Mesendoderm (in vitro differentiated cells): Measurements from ENCODE around the gene PARD3B.
"Not testable (repeated sequence)": the region's sequence is repeated elsewhere in the genome, so short reads cannot be mapped to it uniquely, and the experiment has no call there.

Source experiments
- DNase-seq: peaks from one replicate; pipeline ENCODE4 v3.0.0; 2013
- H2AK5ac ChIP-seq: 2 replicates; pipeline ENCODE4 v1.6.1; 2013; ENCODE audit warnings: low read length, inconsistent platforms
- H2BK120ac ChIP-seq: 2 replicates; pipeline ENCODE4 v1.6.1; 2013; ENCODE audit warnings: low read depth, mild to moderate bottlenecking, low read length, moderate library complexity, mixed read lengths
- H2BK15ac ChIP-seq: replicated peaks from 2 replicates; pipeline ENCODE4 v1.6.1; 2013; ENCODE audit warnings: low read depth, mild to moderate bottlenecking, moderate library complexity
- H2BK5ac ChIP-seq: 2 replicates; pipeline ENCODE4 v1.6.1; 2013; ENCODE audit warnings: low read length, inconsistent platforms
- H3K18ac ChIP-seq: 2 replicates; pipeline ENCODE4 v1.6.1; 2013; ENCODE audit warnings: mild to moderate bottlenecking, low read length, mixed read lengths
- H3K23ac ChIP-seq: one replicate; pipeline ENCODE4 v1.6.1; 2013; ENCODE audit warnings: low read length
- H3K27ac ChIP-seq: 2 replicates; pipeline ENCODE4 v1.5.1; 2013; ENCODE audit warnings: low read depth, mild to moderate bottlenecking, inconsistent platforms, low read length, moderate library complexity
- H3K27me3 ChIP-seq: 2 replicates; pipeline ENCODE4 v1.6.1; 2013; ENCODE audit warnings: low read length, control low read depth, mild to moderate bottlenecking, inconsistent platforms; ENCODE audit not compliant: insufficient read depth, poor library complexity
- H3K36me3 ChIP-seq: 2 replicates; pipeline ENCODE4 v1.6.1; 2013; ENCODE audit warnings: low read length, inconsistent platforms; ENCODE audit not compliant: control insufficient read depth, insufficient read depth
- H3K4ac ChIP-seq: one replicate; pipeline ENCODE4 v1.6.1; 2013; ENCODE audit warnings: low read depth, mild to moderate bottlenecking, low read length, moderate library complexity
- H3K4me1 ChIP-seq: 2 replicates; pipeline ENCODE4 v1.6.1; 2013; ENCODE audit warnings: low read depth, low read length, inconsistent platforms; ENCODE audit not compliant: control insufficient read depth
- H3K4me2 ChIP-seq: 2 replicates; pipeline ENCODE4 v1.6.1; 2013; ENCODE audit warnings: low read length
- H3K4me3 ChIP-seq: 2 replicates; pipeline ENCODE4 v1.5.1; 2013; ENCODE audit warnings: mild to moderate bottlenecking, low read length
- H3K56ac ChIP-seq: one replicate; pipeline ENCODE4 v1.6.1; 2013; ENCODE audit warnings: low read length
- H3K79me1 ChIP-seq: 2 replicates; pipeline ENCODE4 v1.6.1; 2013; ENCODE audit warnings: low read length, inconsistent platforms
- H3K79me2 ChIP-seq: 2 replicates; pipeline ENCODE4 v1.6.1; 2013; ENCODE audit warnings: mild to moderate bottlenecking, low read length; ENCODE audit not compliant: control insufficient read depth, insufficient read depth
- H3K9ac ChIP-seq: 2 replicates; pipeline ENCODE4 v1.6.1; 2013; ENCODE audit warnings: low read length, inconsistent platforms
- H4K5ac ChIP-seq: one replicate; pipeline ENCODE4 v1.6.1; 2013; ENCODE audit warnings: low read length
- H4K8ac ChIP-seq: one replicate; pipeline ENCODE4 v1.6.1; 2013; ENCODE audit warnings: low read depth, mild to moderate bottlenecking, control low read depth, low read length, moderate library complexity
- WGBS: extraction: QIAGEN DNeasy Blood & Tissue Kit; methylation state at CpG from one replicate; pipeline ENCODE4 v1.1.7; 2013; ENCODE audit warnings: low lambda C conversion rate, missing lambda C conversion rate; ENCODE audit not compliant: insufficient coverage; ENCODE audit errors: extremely low coverage; 5-methylcytosine and 5-hydroxymethylcytosine counted together

The PARD3B gene

DNA sequence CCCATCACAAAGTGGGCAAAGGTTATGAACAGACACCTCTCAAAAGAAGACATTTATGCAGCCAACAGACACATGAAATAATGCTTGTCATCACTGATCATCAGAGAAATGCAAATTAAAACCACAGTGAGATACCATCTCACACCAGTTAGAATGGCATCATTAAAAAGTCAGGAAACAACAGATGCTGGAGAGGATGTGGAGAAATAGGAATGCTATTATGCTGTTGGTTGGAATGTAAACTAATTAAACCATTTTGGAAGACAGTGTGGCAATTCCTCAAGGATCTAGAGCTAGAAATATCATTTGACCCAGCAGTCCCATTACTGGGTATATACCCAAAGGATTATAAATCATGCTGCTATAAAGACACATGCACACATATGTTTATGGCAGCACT, 14.1 kb downstream of the PARD3B start:
- H2BK15ac ChIP-seq, H3K27me3 ChIP-seq, H3K27ac ChIP-seq, H3K4me3 ChIP-seq, H4K5ac ChIP-seq, H3K23ac ChIP-seq, H3K4me1 ChIP-seq, H3K79me1 ChIP-seq, H2AK5ac ChIP-seq, H3K18ac ChIP-seq, H3K4me2 ChIP-seq, H3K9ac ChIP-seq, H3K36me3 ChIP-seq, H3K56ac ChIP-seq, H4K8ac ChIP-seq, H3K79me2 ChIP-seq, H3K4ac ChIP-seq, H2BK120ac ChIP-seq, H2BK5ac ChIP-seq, DNase-seq: not testable (repeated sequence)

DNA sequence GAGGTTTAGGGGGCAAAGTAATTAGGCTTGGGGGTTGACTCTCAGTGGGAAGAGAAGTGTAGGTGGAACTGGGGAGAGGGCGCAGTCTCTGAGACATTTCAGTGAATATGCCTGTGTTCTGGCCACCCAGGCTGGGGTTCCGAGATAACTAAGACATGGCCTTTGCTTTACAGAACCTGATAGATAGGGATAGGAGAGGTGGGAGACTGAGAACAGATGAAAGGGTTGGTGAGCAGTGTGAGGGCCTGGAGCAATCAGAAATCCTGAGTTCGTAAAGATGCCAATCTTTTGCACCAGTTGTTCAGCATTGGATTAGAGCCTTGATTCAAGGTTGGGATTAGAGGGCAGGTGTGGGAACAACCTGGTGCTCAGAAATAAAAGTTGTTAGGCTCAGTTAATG, 15.6 kb downstream of the PARD3B start:
- Histone ChIP-seq H3K4me3 (no peak overlapping the region), H3K79me1 (no peaks in the 10 kb centered on the region), H3K4ac (no peak overlapping the region), H3K27me3 (no peaks in the 10 kb centered on the region), H3K4me1 (no peaks in the 10 kb centered on the region), H2BK15ac (no peak overlapping the region), H3K56ac (no peak overlapping the region), H3K36me3 (no peaks in the 10 kb centered on the region), H3K4me2 (no peak overlapping the region), H4K8ac (no peak overlapping the region), H3K18ac (no peak overlapping the region), H3K79me2 (no peaks in the 10 kb centered on the region), H3K9ac (no peak overlapping the region), H4K5ac (no peak overlapping the region), H2BK5ac (no peak overlapping the region), H3K27ac (no peak overlapping the region), H2BK120ac (no peak overlapping the region), H2AK5ac (no peak overlapping the region), H3K23ac (no peak overlapping the region)
- WGBS, result no CpG with 5 or more reads among the region's 3 CpGs
- peak; percentile 50 for DNase-seq

DNA sequence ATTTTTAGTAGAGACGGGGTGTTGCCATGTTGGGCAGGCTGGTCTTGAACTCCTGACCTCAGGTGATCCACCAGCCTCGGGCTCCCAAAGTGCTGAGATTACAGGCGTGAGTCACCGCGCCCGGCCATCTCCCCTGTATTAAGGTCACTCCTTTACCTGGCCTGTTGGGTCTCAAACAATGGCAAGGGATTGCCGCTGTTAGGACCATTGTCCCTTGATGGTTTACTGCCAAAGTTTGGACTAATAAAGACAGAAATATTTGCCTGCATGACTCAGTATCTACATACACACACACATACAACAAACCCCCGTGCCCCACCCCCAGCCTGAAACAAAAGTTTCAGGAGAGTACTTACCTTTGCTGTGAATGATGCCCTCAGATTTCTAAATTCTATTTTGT, 16.5 kb downstream of the PARD3B start:
- H3K4me3 ChIP-seq, result no peak overlapping the region
- H3K4me1 ChIP-seq, result no peaks in the 10 kb centered on the region
- no peak overlapping the region for H2BK15ac ChIP-seq
- no peak overlapping the region for H3K18ac ChIP-seq
- no peaks in the 10 kb centered on the region for H3K79me1 ChIP-seq
- H3K4me2 ChIP-seq, result no peak overlapping the region
- no peak overlapping the region for H3K4ac ChIP-seq
- no peak overlapping the region for H2AK5ac ChIP-seq
- no peak overlapping the region for H2BK120ac ChIP-seq
- H3K27ac ChIP-seq, result no peak overlapping the region
- no CpG with 5 or more reads among the region's 8 CpGs for WGBS
- no peak overlapping the region for H3K56ac ChIP-seq
- no peak overlapping the region for H4K8ac ChIP-seq
- H2BK5ac ChIP-seq, result no peak overlapping the region
- H3K23ac ChIP-seq, result no peak overlapping the region
- H3K79me2 ChIP-seq, result no peaks in the 10 kb centered on the region
- no peaks in the 10 kb centered on the region for H3K27me3 ChIP-seq
- H3K36me3 ChIP-seq, result no peaks in the 10 kb centered on the region
- no peak overlapping the region for H3K9ac ChIP-seq
- no peak for DNase-seq
- H4K5ac ChIP-seq, result no peak overlapping the region

DNA sequence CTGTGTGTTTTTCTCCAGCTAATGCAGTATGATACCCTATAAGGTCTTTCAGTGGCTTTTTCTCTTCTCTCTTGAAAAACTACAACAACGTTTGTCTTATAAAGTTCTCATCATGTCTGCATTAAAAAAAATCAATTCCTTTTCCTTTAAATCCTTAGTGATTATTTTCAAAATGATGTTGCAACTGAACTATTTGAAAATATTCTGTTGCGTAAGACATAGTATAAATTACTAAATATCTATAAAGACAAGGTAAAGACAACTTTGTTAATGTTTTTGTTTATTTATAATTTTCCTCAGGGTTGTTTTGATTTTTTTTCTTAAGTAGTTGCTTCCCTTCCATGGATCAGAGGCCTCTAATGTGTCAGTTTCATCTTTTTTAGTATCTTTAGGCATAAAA, 21.2 kb downstream of the PARD3B start:
- H3K4me1 ChIP-seq, result no peaks in the 10 kb centered on the region
- H3K23ac ChIP-seq, result no peak overlapping the region
- H3K36me3 ChIP-seq, result no peaks in the 10 kb centered on the region
- no peak overlapping the region for H2BK5ac ChIP-seq
- H4K8ac ChIP-seq, result no peak overlapping the region
- no peak overlapping the region for H2BK15ac ChIP-seq
- H3K9ac ChIP-seq, result no peak overlapping the region
- no peaks in the 10 kb centered on the region for H3K27me3 ChIP-seq
- H4K5ac ChIP-seq, result no peak overlapping the region
- DNase-seq, result no peak
- no peak overlapping the region for H3K56ac ChIP-seq
- no peak overlapping the region for H3K4me2 ChIP-seq
- no peaks in the 10 kb centered on the region for H3K79me1 ChIP-seq
- no peaks in the 10 kb centered on the region for H3K79me2 ChIP-seq
- WGBS, result no CpG with 5 or more reads among the region's 2 CpGs
- H3K4me3 ChIP-seq, result no peak overlapping the region
- H3K4ac ChIP-seq, result no peak overlapping the region
- no peak overlapping the region for H2AK5ac ChIP-seq
- H3K27ac ChIP-seq, result no peak overlapping the region
- no peak overlapping the region for H3K18ac ChIP-seq
- H2BK120ac ChIP-seq, result no peak overlapping the region

DNA sequence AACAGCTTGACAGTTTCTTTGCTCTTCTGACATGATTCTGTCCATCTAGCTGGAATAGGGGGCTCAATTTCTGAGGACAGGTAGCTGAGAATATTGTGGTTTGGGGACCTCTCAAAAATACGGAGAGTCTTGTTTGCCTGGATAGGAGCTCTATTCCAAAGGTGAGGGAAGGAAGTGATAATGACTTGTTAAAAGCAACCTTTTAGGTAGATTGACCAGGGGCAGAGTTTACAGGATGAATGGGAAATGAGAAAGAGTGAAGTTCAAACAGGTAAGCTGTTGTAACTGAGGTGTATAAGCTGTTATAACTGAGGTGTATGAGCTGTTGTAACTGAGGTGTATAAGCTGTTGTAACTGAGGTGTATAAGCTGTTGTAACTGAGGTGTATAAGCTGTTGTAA, 25.1 kb downstream of the PARD3B start:
- Histone ChIP-seq H2BK5ac (no peak overlapping the region), H2BK15ac (no peak overlapping the region), H3K79me1 (no peaks in the 10 kb centered on the region), H2AK5ac (no peak overlapping the region), H3K36me3 (no peaks in the 10 kb centered on the region), H4K8ac (no peak overlapping the region), H2BK120ac (no peak overlapping the region), H3K56ac (no peak overlapping the region), H3K27me3 (no peaks in the 10 kb centered on the region), H3K4me3 (no peak overlapping the region), H3K79me2 (no peaks in the 10 kb centered on the region), H3K4me2 (no peak overlapping the region), H3K23ac (no peak overlapping the region), H3K9ac (no peak overlapping the region), H3K18ac (no peak overlapping the region), H4K5ac (no peak overlapping the region), H3K4me1 (no peaks in the 10 kb centered on the region), H3K4ac (no peak overlapping the region), H3K27ac (no peak overlapping the region)
- DNase-seq, result no peak
- no CpG with 5 or more reads among the region's 1 CpG for WGBS

DNA sequence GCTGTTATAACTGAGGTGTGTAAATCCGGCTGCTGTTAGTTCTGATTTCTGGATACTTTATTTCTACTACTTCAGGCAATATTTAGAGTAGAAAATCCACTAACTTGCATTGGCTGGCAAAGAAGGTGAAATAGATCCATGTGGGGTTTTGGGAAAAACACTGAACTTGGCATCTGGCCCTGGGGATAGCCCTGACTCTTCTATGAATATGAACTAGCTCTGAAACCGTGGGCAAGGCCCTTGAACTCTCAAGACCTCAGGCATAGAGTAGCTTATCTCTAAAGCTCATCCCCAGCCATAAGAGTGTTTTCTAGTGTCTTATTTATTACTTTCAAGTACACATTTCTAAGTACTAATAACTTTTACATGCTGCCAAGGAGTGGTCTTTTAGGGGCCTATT, 25.8 kb downstream of the PARD3B start:
- H2BK120ac ChIP-seq, result no peak overlapping the region
- H3K56ac ChIP-seq, result no peak overlapping the region
- H3K18ac ChIP-seq, result no peak overlapping the region
- no CpG with 5 or more reads among the region's 2 CpGs for whole genome bisulfite sequencing
- no peak overlapping the region for H3K4ac ChIP-seq
- no peaks in the 10 kb centered on the region for H3K27me3 ChIP-seq
- H3K27ac ChIP-seq, result no peak overlapping the region
- H3K79me1 ChIP-seq, result no peaks in the 10 kb centered on the region
- H3K4me1 ChIP-seq, result no peaks in the 10 kb centered on the region
- H3K4me2 ChIP-seq, result no peak overlapping the region
- no peak overlapping the region for H2BK15ac ChIP-seq
- no peaks in the 10 kb centered on the region for H3K36me3 ChIP-seq
- H4K8ac ChIP-seq, result no peak overlapping the region
- H3K4me3 ChIP-seq, result no peak overlapping the region
- DNase-seq, result no peak
- H3K9ac ChIP-seq, result no peak overlapping the region
- H2AK5ac ChIP-seq, result no peak overlapping the region
- no peaks in the 10 kb centered on the region for H3K79me2 ChIP-seq
- no peak overlapping the region for H2BK5ac ChIP-seq
- H3K23ac ChIP-seq, result no peak overlapping the region
- H4K5ac ChIP-seq, result no peak overlapping the region
